Gastroesophageal sphincter (tissue), 3 donors: Measurements from ENCODE around the gene ARHGAP26.

Experiments used
- CTCF ChIP-seq, 4 experiments: fragments of 200-600 bp in 2 of 4; fragments of 450-650 bp in 2 of 4; sonication (generic) in 1 of 4; IDR thresholded peaks; one replicate each; pipeline ENCODE4 v1.5.1; 2017 to 2019; ENCODE audit warnings: antibody characterized with exemption in 4 of 4, mild to moderate bottlenecking in 2 of 4, moderate library complexity in 2 of 4
- EP300 ChIP-seq: sonication (generic); formaldehyde crosslinking; IDR thresholded peaks from one replicate; pipeline ENCODE4 v1.6.1; 2017; ENCODE audit warnings: antibody characterized with exemption, mild to moderate bottlenecking
- POLR2A ChIP-seq, 2 donors: fragments of 450-650 bp; IDR thresholded peaks; one replicate each; pipeline ENCODE4 v1.6.1; 2017; ENCODE audit warnings: antibody characterized with exemption in 2 of 2, mild to moderate bottlenecking in 2 of 2, moderate library complexity in 1 of 2
- POLR2AphosphoS5 ChIP-seq: sonication (generic); formaldehyde crosslinking; IDR thresholded peaks from one replicate; pipeline ENCODE4 v1.6.1; 2017; ENCODE audit warnings: antibody characterized with exemption

- TF ChIP-seq CTCF (IDR thresholded peaks at IDR 0.05) (no peak), POLR2A (IDR thresholded peaks at IDR 0.05) (no peak), POLR2AphosphoS5 (no peak), EP300 (no peak)
Measured at GRCh38 chr5:143129910-143130612, 359.9 kb downstream of the ARHGAP26 start.
